HCT116 (cell line): Measurements from ENCODE around the gene UGT1A7. TPM values are rescaled to one million over a fixed set of nuclear protein-coding genes. Genes with fewer than 3 reads are reported as not detected.

Experiments
- ATAC-seq: fragments of 200-7000 bp; cut with Tn5 transposase; 2 replicates; pipeline ENCODE4 v1.9.1; 2020; ENCODE audit warnings: mild to moderate bottlenecking, moderate library complexity
- BruUV-seq: library from RNA; stranded (reverse); fragments of 400-500 nt; replicated peaks from 2 replicates; lab custom pipeline; 2021; lab: Mats Ljungman, UMichigan
- CTCF ChIA-PET: fragments of 300-600 bp; sonication (Branson Sonifier 250); formaldehyde crosslinking; loops from one replicate; lab custom pipeline; 2021; ENCODE audit warnings: antibody characterized with exemption; lab: Charles Lee
- POLR2A ChIA-PET: fragments of 300-600, 350-600 bp; sonication (Branson Sonifier 250); formaldehyde crosslinking; loops from one replicate; lab custom pipeline; 2021; ENCODE audit warnings: antibody characterized with exemption; lab: Charles Lee
- RAD21 ChIA-PET, 2 experiments: fragments of 300-600 bp; sonication (Branson Sonifier 250); formaldehyde crosslinking; loops; one replicate each; lab custom pipeline; 2023; ENCODE audit warnings: low total read pairs in 2 of 2; ENCODE audit not compliant: uncharacterized antibody in 2 of 2, unreplicated experiment in 2 of 2, low non-redundant PET in 1 of 2; lab: Charles Lee
- DNase-seq: peaks from one replicate; pipeline ENCODE4 v3.0.0-alpha.2; 2010; ENCODE audit warnings: low read depth, low spot score
- H2AFZ ChIP-seq: fragments of 200-600 bp; shearing (Covaris generic), sonication (generic); 2 replicates; pipeline ENCODE4 v1.6.1; 2017; ENCODE audit warnings: low read depth, mixed run types, mixed read lengths, antibody characterized with exemption, low read length; ENCODE audit not compliant: poor library complexity, severe bottlenecking
- H3K27ac ChIP-seq: 2 replicates; pipeline ENCODE4 v1.5.1; 2012; ENCODE audit warnings: low read depth, low read length
- H3K27me3 ChIP-seq: fragments of 200-600 bp; sonication (generic); 2 replicates; pipeline ENCODE4 v1.6.1; 2016; ENCODE audit warnings: mixed run types, low read length, mixed read lengths; ENCODE audit not compliant: insufficient read depth
- H3K36me3 ChIP-seq, 2 experiments: fragments of 200-500 bp in 1 of 2; fragments of 200-600 bp in 1 of 2; sonication (Bioruptor generic) in 1 of 2; sonication (generic) in 1 of 2; 2 replicates each; pipeline versions ENCODE4 v1.5.1 to v1.6.1; 2014 to 2016; ENCODE audit warnings: low read length in 2 of 2, inconsistent platforms in 1 of 2, mixed read lengths in 1 of 2, mixed run types in 1 of 2; ENCODE audit not compliant: insufficient read depth in 2 of 2, control insufficient read depth in 1 of 2
- H3K4me1 ChIP-seq, 2 experiments: fragments of 200-600 bp in 1 of 2; sonication (generic) in 1 of 2; 2 replicates each; pipeline versions ENCODE4 v1.5.1 to v1.6.1; 2012 to 2017; ENCODE audit warnings: low read length in 2 of 2, inconsistent platforms in 1 of 2, mild to moderate bottlenecking in 1 of 2, mixed read lengths in 1 of 2, mixed run types in 1 of 2, moderate library complexity in 1 of 2; ENCODE audit not compliant: insufficient read depth in 2 of 2, control insufficient read depth in 1 of 2
- H3K4me2 ChIP-seq: fragments of 200-600 bp; sonication (generic); 2 replicates; pipeline ENCODE4 v1.6.1; 2017; ENCODE audit warnings: mixed run types, low read length, mixed read lengths
- H3K4me3 ChIP-seq, 2 experiments: fragments of 200-600 bp in 1 of 2; sonication (generic) in 1 of 2; replicated peaks in 1 of 2; 2 replicates each; pipeline ENCODE4 v1.5.1; 2011 to 2016; ENCODE audit warnings: low read length in 2 of 2, control low read depth in 1 of 2, low read depth in 1 of 2, mild to moderate bottlenecking in 1 of 2, mixed read lengths in 1 of 2, mixed run types in 1 of 2
- H3K79me2 ChIP-seq: fragments of 200-600 bp; sonication (generic); 2 replicates; pipeline ENCODE4 v1.6.1; 2017; ENCODE audit warnings: mild to moderate bottlenecking, mixed run types, low read length, moderate library complexity, mixed read lengths; ENCODE audit not compliant: insufficient read depth
- H3K9ac ChIP-seq: fragments of 200-600 bp; sonication (generic); 2 replicates; pipeline ENCODE4 v1.6.1; 2016; ENCODE audit warnings: low read length, mixed read lengths
- H3K9me2 ChIP-seq: fragments of 200-600 bp; sonication (generic), shearing (Covaris generic); 2 replicates; pipeline ENCODE4 v1.6.1; 2017; ENCODE audit warnings: mixed run types, mild to moderate bottlenecking, moderate library complexity; ENCODE audit not compliant: insufficient read depth
- H3K9me3 ChIP-seq, 2 experiments: fragments of 200-500 bp in 1 of 2; fragments of 200-600 bp in 1 of 2; sonication (Bioruptor generic) in 1 of 2; sonication (generic) in 1 of 2; 2 replicates each; pipeline ENCODE4 v1.6.1; 2014 to 2017; ENCODE audit warnings: low read length in 2 of 2, mixed read lengths in 2 of 2, inconsistent platforms in 1 of 2, low read depth in 1 of 2, mild to moderate bottlenecking in 1 of 2, mixed run types in 1 of 2, moderate library complexity in 1 of 2; ENCODE audit not compliant: control insufficient read depth in 1 of 2, insufficient read depth in 1 of 2
- H4K20me1 ChIP-seq: fragments of 200-600 bp; sonication (generic), shearing (Covaris generic); 2 replicates; pipeline ENCODE4 v1.6.1; 2017; ENCODE audit warnings: mixed run types, mild to moderate bottlenecking, moderate library complexity; ENCODE audit not compliant: insufficient read depth
- EGR1 ChIP-seq: IDR thresholded peaks from 2 replicates; pipeline ENCODE4 v1.6.1; 2012; ENCODE audit warnings: low read depth
- EZH2phosphoT487 ChIP-seq: fragments of 200-600 bp; IDR thresholded peaks from 2 replicates; pipeline ENCODE4 v1.6.1; 2018; ENCODE audit warnings: antibody characterized with exemption, borderline replicate concordance
- JUND ChIP-seq: IDR thresholded peaks from 2 replicates; pipeline ENCODE4 v1.6.1; 2012
- POLR2A ChIP-seq: IDR thresholded peaks from 2 replicates; pipeline ENCODE4 v1.7.0; 2011; ENCODE audit warnings: borderline replicate concordance; ENCODE audit not compliant: insufficient read depth, insufficient read length; ENCODE audit errors: extremely low read depth
- RAD21 ChIP-seq: IDR thresholded peaks from 2 replicates; pipeline ENCODE4 v1.6.1; 2012; ENCODE audit warnings: low read depth, mild to moderate bottlenecking
- SP1 ChIP-seq: IDR thresholded peaks from 2 replicates; pipeline ENCODE4 v1.6.1; 2012; ENCODE audit warnings: low read depth
- TCF7L2 ChIP-seq: IDR thresholded peaks from 2 replicates; pipeline ENCODE4 v1.7.0; 2011; ENCODE audit warnings: borderline replicate concordance, inconsistent platforms; ENCODE audit not compliant: insufficient read depth, insufficient read length; ENCODE audit errors: extremely low read depth
- ZFX ChIP-seq: fragments of 450-650 bp; IDR thresholded peaks from 2 replicates; pipeline ENCODE4 v1.6.1; 2017
- ZNF274 ChIP-seq: fragments of 200-500 bp; sonication (Bioruptor generic); IDR thresholded peaks from 2 replicates; pipeline ENCODE4 v1.6.1; 2014; ENCODE audit warnings: mild to moderate bottlenecking, low read depth, low read length, inconsistent platforms
- intact Hi-C: fragments of 100-400 bp; cut with micrococcal nuclease; formaldehyde crosslinking; loops from 2 replicates; pipeline ENCODE4 v1.10.0; 2022
- total RNA-seq: library from RNA; stranded (reverse); gene quantifications from one replicate; pipeline ENCODE4 v1.2.1, GENCODE V29; 2021; ENCODE audit not compliant: unreplicated experiment
- TF ChIP-seq, protein P1 (sequence below): IDR thresholded peaks from 2 replicates; pipeline ENCODE4 v1.6.1; 2012
- TF ChIP-seq, protein P2 (sequence below): IDR thresholded peaks from 2 replicates; pipeline ENCODE4 v1.6.1; 2012; ENCODE audit warnings: low read depth

Gene UGT1A7
- total RNA-seq, 1 experiment from 2014 or later = not detected

- H3K9ac ChIP-seq = no peak overlapping the region
- TF ChIP-seq SP1 (no peak), TCF7L2 (no peak), EGR1 (no peak), EZH2phosphoT487 (no peak), JUND (no peak), POLR2A (no peak), RAD21 (no peak), ZNF274 (no peak), ZFX (no peak)
- TF ChIP-seq, protein P1, sequence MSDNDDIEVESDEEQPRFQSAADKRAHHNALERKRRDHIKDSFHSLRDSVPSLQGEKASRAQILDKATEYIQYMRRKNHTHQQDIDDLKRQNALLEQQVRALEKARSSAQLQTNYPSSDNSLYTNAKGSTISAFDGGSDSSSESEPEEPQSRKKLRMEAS = no peak
- TF ChIP-seq, protein P2, sequence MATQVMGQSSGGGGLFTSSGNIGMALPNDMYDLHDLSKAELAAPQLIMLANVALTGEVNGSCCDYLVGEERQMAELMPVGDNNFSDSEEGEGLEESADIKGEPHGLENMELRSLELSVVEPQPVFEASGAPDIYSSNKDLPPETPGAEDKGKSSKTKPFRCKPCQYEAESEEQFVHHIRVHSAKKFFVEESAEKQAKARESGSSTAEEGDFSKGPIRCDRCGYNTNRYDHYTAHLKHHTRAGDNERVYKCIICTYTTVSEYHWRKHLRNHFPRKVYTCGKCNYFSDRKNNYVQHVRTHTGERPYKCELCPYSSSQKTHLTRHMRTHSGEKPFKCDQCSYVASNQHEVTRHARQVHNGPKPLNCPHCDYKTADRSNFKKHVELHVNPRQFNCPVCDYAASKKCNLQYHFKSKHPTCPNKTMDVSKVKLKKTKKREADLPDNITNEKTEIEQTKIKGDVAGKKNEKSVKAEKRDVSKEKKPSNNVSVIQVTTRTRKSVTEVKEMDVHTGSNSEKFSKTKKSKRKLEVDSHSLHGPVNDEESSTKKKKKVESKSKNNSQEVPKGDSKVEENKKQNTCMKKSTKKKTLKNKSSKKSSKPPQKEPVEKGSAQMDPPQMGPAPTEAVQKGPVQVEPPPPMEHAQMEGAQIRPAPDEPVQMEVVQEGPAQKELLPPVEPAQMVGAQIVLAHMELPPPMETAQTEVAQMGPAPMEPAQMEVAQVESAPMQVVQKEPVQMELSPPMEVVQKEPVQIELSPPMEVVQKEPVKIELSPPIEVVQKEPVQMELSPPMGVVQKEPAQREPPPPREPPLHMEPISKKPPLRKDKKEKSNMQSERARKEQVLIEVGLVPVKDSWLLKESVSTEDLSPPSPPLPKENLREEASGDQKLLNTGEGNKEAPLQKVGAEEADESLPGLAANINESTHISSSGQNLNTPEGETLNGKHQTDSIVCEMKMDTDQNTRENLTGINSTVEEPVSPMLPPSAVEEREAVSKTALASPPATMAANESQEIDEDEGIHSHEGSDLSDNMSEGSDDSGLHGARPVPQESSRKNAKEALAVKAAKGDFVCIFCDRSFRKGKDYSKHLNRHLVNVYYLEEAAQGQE = no peak
- H3K79me2 ChIP-seq = no peaks in the 10 kb centered on the region
- no peaks in the 10 kb centered on the region for H3K9me3 ChIP-seq
- intact Hi-C loops = no loop called here
- ChIA-PET CTCF (no interaction called here), RAD21 (no interaction called here), POLR2A (no interaction called here)
- no TSS peak for BruUV-seq
- ATAC-seq (no peak), DNase-seq (no peak)
- H2AFZ ChIP-seq = no peak overlapping the region
- H4K20me1 ChIP-seq = no peaks in the 10 kb centered on the region
- no peaks in the 10 kb centered on the region for H3K36me3 ChIP-seq
- H3K4me3 ChIP-seq = no peak overlapping the region
- no peak overlapping the region for H3K4me2 ChIP-seq
- H3K27me3 ChIP-seq = no peaks in the 10 kb centered on the region
- no peaks in the 10 kb centered on the region for H3K4me1 ChIP-seq
- H3K27ac ChIP-seq = no peak overlapping the region
- no peaks in the 10 kb centered on the region for H3K9me2 ChIP-seq
Measured at GRCh38 chr2:233698740-233699139, 17.0 kb downstream of the UGT1A7 start.
